ENCODE data around the gene OR6B3. TPM values are rescaled to one million over a fixed set of nuclear protein-coding genes. Genes with fewer than 3 reads are reported as not detected.

Gene OR6B3
- total and polyA plus RNA-seq, 12 donors: not detected

DNA sequence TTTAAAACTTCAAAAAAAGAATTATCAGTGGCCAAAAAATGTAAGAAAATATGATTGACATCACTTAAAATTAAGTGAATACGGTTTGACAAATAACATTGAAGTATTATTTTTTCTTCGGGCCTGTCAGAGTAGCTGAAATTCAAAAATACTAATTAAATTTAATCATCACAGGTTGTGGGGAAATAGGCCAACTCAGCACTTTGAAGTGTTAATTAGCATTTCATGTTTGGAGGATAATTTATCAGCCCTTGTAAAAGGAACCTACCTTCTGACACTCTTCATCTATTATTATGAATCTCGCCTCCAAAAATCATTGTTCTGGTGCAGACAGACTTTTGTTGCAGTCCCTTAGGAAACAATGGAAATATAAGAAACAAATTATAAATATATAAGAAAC lies 17.6 kb upstream of the OR6B3 start:
- WGBS, 4 donors: 79 to 86% (median 84%) methylated on average over 3 of the region's 3 CpGs
- no peak for TF ChIP-seq POLR2A (IDR thresholded peaks at IDR 0.05)
- TF ChIP-seq, protein P1, sequence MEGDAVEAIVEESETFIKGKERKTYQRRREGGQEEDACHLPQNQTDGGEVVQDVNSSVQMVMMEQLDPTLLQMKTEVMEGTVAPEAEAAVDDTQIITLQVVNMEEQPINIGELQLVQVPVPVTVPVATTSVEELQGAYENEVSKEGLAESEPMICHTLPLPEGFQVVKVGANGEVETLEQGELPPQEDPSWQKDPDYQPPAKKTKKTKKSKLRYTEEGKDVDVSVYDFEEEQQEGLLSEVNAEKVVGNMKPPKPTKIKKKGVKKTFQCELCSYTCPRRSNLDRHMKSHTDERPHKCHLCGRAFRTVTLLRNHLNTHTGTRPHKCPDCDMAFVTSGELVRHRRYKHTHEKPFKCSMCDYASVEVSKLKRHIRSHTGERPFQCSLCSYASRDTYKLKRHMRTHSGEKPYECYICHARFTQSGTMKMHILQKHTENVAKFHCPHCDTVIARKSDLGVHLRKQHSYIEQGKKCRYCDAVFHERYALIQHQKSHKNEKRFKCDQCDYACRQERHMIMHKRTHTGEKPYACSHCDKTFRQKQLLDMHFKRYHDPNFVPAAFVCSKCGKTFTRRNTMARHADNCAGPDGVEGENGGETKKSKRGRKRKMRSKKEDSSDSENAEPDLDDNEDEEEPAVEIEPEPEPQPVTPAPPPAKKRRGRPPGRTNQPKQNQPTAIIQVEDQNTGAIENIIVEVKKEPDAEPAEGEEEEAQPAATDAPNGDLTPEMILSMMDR (IDR thresholded peaks at IDR 0.05): no peak
- no peaks in the 10 kb centered on the region for H3K36me3 ChIP-seq (replicated peaks in 1 of 2)
- H3K4me3 ChIP-seq: no peak overlapping the region
- no peaks in the 10 kb centered on the region for H3K4me1 ChIP-seq (replicated peaks in 1 of 2)
- intact Hi-C loops (cut with DNase I): no loop called here
- H3K9me3 ChIP-seq (replicated peaks in 1 of 3): no peaks in the 10 kb centered on the region
- H3K27me3 ChIP-seq: no peaks in the 10 kb centered on the region
- no peak for DNase-seq
- no peak overlapping the region for H3K27ac ChIP-seq

DNA sequence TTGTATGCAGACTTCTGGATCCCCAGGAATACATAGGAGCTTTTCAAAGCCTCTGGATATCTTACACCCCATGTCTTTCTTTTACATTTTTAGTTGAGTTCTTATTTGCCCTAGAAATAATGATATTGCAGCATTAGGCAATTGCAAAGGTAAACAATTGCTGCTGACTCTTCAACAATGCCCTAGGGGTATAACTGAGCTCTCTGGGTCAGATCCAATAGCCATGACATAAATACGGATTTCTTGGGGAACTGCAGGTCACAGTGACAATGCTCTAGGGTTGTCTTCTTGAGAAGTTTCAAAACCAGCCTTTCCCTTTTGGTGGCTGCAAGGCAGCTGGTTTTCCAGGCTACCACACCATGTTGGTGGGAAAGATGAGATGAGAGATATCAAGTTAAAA lies 16.5 kb upstream of the OR6B3 start:
- TF ChIP-seq, protein P1 (IDR thresholded peaks at IDR 0.05): no peak
- no peak for TF ChIP-seq POLR2A (IDR thresholded peaks at IDR 0.05)
- intact Hi-C loops (cut with DNase I): no loop called here
- 54 to 65% (median 60%) methylated on average over 1 of the region's 1 CpG for WGBS, 4 donors
- H3K27me3 ChIP-seq: no peaks in the 10 kb centered on the region
- H3K9me3 ChIP-seq (replicated peaks in 1 of 3): no peaks in the 10 kb centered on the region
- no peak overlapping the region for H3K27ac ChIP-seq
- H3K36me3 ChIP-seq (replicated peaks in 1 of 2): no peaks in the 10 kb centered on the region
- H3K4me3 ChIP-seq: no peak overlapping the region
- DNase-seq: no peak
- no peaks in the 10 kb centered on the region for H3K4me1 ChIP-seq (replicated peaks in 1 of 2)

DNA sequence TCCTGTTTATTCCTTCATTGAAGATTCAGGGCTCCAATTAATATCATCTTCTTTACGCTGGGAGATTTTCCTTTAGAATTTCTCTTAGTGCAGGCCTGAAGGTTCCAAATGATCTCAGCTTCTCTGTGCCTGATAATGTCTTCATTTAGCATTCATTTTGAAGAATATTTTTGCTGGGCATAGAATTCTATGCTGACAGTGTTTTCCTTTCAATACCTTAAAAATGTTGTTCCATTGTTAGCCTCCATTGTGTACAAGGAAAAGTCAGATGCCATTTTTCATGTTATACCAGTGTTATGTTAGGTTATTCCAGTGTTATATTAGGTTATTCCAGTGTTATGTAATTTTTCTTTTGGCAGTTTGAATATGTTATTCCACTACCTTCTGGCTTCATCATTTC lies 14.9 kb upstream of the OR6B3 start:
- no peak overlapping the region for H3K27ac ChIP-seq
- no peaks in the 10 kb centered on the region for H3K4me1 ChIP-seq (replicated peaks in 1 of 2)
- WGBS, 4 donors: 84 to 96% (median 91%) methylated on average over 1 of the region's 1 CpG
- H3K4me3 ChIP-seq: no peak overlapping the region
- H3K9me3 ChIP-seq (replicated peaks in 1 of 3): no peaks in the 10 kb centered on the region
- intact Hi-C loops (cut with DNase I): no loop called here
- no peaks in the 10 kb centered on the region for H3K36me3 ChIP-seq (replicated peaks in 1 of 2)
- H3K27me3 ChIP-seq: no peaks in the 10 kb centered on the region
- TF ChIP-seq, protein P1 (IDR thresholded peaks at IDR 0.05): no peak
- no peak for TF ChIP-seq POLR2A (IDR thresholded peaks at IDR 0.05)
- DNase-seq: no peak

DNA sequence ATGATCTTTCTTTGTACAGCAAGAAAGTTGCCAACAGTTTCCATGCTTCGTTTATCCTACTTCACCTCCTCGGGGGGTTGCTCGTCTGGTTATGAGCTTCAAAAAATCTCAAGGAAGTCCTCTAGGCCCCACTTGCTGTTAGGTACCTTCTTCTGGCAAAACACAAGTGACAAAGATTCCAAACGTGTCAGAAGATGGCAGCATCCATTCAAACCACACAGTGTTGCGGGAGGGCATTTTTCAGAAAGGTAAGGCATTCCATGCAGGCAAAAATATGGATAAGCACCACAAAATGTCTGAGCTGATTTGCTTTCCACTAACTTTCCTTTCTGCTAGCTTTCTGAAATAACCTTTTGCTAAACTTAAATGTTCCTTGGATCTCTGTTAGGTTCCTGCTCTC lies 13.2 kb upstream of the OR6B3 start:
- H3K27ac ChIP-seq: no peak overlapping the region
- DNase-seq: no peak
- no peaks in the 10 kb centered on the region for H3K36me3 ChIP-seq (replicated peaks in 1 of 2)

More for the DNA sequence above, 13.2 kb upstream of the OR6B3 start:
- H3K9me3 ChIP-seq (replicated peaks in 1 of 3): no peaks in the 10 kb centered on the region
- 44 to 75% (median 68%) methylated on average over 5 of the region's 5 CpGs for WGBS, 4 donors
- intact Hi-C loops (cut with DNase I): no loop called here
- H3K4me1 ChIP-seq (replicated peaks in 1 of 2): no peaks in the 10 kb centered on the region
- H3K27me3 ChIP-seq: no peaks in the 10 kb centered on the region
- TF ChIP-seq, protein P1 (IDR thresholded peaks at IDR 0.05): no peak
- no peak for TF ChIP-seq POLR2A (IDR thresholded peaks at IDR 0.05)
- H3K4me3 ChIP-seq: no peak overlapping the region
